Stimulated activated memory B cell treated with anti-CD40 and anti-IgM and Interleukin-4, amounts not matched to agents 10 μg/mL and 1 μg/mL and 100 μg/mL, for 72 hours (primary cell): ENCODE data around the gene CNTN4.
A peak's percentile ranks its signal among the peaks of the same experiment; 100 is the strongest.

Source experiments
- ATAC-seq: fragments of 150-1000 bp; cut with Tn5 transposase; 2 replicates; pipeline ENCODE4 v1.10.0; 2021
- H3K27ac Mint-ChIP-seq: one replicate; pipeline ENCODE4 v1.8.0; 2022; ENCODE audit warnings: mild to moderate bottlenecking, mixed read lengths
- H3K27me3 Mint-ChIP-seq: one replicate; pipeline ENCODE4 v1.8.0; 2022; ENCODE audit warnings: mixed read lengths
- H3K36me3 Mint-ChIP-seq: one replicate; pipeline ENCODE4 v1.8.0; 2022; ENCODE audit warnings: mixed read lengths
- H3K4me1 Mint-ChIP-seq: one replicate; pipeline ENCODE4 v1.8.0; 2022; ENCODE audit warnings: mixed read lengths
- H3K4me3 Mint-ChIP-seq: one replicate; pipeline ENCODE4 v1.8.0; 2022; ENCODE audit warnings: mild to moderate bottlenecking, moderate library complexity, mixed read lengths
- H3K9me3 Mint-ChIP-seq: one replicate; pipeline ENCODE4 v1.8.0; 2022; ENCODE audit warnings: mixed read lengths

Gene CNTN4

GRCh38 chr3:3065876-3066275, 967.2 kb downstream of the CNTN4 start:
- peak; percentile 11 for ATAC-seq
- Mint-ChIP-seq H3K4me3 (no peak overlapping the region), H3K4me1 (peaks cover 19% of the 10 kb centered on the region), H3K27ac (no peak overlapping the region), H3K9me3 (no peaks in the 10 kb centered on the region), H3K27me3 (no peaks in the 10 kb centered on the region), H3K36me3 (no peaks in the 10 kb centered on the region)

- no peaks in the 10 kb centered on the region for H3K36me3 Mint-ChIP-seq
- no peak for ATAC-seq
- H3K27me3 Mint-ChIP-seq = no peaks in the 10 kb centered on the region
- peaks cover 19% of the 10 kb centered on the region for H3K4me1 Mint-ChIP-seq
- H3K9me3 Mint-ChIP-seq = no peaks in the 10 kb centered on the region
- no peak overlapping the region for H3K4me3 Mint-ChIP-seq
- no peak overlapping the region for H3K27ac Mint-ChIP-seq
These were observed 967.7 kb downstream of the CNTN4 start for GRCh38 chr3:3066378-3066777.

DNA sequence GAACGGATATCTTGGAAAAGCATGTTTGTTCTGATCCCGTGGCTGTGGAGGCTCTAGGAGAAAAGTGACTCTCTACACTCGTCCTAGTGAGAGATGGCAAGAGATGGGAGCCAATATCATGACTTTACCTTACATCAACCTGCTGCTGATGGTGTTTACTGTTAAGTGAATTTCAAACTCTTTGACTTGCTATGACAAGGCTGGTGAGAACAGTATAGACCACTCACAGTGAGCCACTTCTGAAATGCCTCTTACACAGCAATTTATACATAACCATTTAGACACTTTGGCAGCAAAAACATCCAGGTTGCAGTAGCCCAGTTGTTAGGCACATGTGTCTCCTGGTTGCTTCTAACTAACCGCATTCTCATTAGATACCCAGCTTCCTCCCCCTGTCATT, 968.2 kb downstream of the CNTN4 start:
- H3K27me3 Mint-ChIP-seq = no peaks in the 10 kb centered on the region
- no peak for ATAC-seq

GRCh38 chr3:3068358-3068881, 969.8 kb downstream of the CNTN4 start:
- Mint-ChIP-seq H3K36me3 (no peaks in the 10 kb centered on the region), H3K4me3 (no peak overlapping the region), H3K4me1 (peaks cover 19% of the 10 kb centered on the region), H3K27me3 (no peaks in the 10 kb centered on the region), H3K9me3 (no peaks in the 10 kb centered on the region), H3K27ac (no peak overlapping the region)
- no peak for ATAC-seq

More for the DNA sequence above, 968.2 kb downstream of the CNTN4 start:
- H3K9me3 Mint-ChIP-seq = no peaks in the 10 kb centered on the region
- H3K4me1 Mint-ChIP-seq = peaks cover 19% of the 10 kb centered on the region
- no peak overlapping the region for H3K27ac Mint-ChIP-seq
- H3K36me3 Mint-ChIP-seq = no peaks in the 10 kb centered on the region
- H3K4me3 Mint-ChIP-seq = no peak overlapping the region

GRCh38 chr3:3069723-3070122, 971.1 kb downstream of the CNTN4 start:
- H3K4me3 Mint-ChIP-seq = no peak overlapping the region
- no peak for ATAC-seq
- no peaks in the 10 kb centered on the region for H3K27me3 Mint-ChIP-seq
- H3K4me1 Mint-ChIP-seq = peaks cover 18% of the 10 kb centered on the region
- H3K36me3 Mint-ChIP-seq = no peaks in the 10 kb centered on the region
- H3K9me3 Mint-ChIP-seq = no peaks in the 10 kb centered on the region
- H3K27ac Mint-ChIP-seq = no peak overlapping the region

GRCh38 chr3:3071136-3071535, 972.5 kb downstream of the CNTN4 start:
- Mint-ChIP-seq H3K9me3 (no peaks in the 10 kb centered on the region), H3K36me3 (no peaks in the 10 kb centered on the region), H3K27ac (no peak overlapping the region), H3K4me3 (no peak overlapping the region), H3K4me1 (peaks cover 5% of the 10 kb centered on the region), H3K27me3 (no peaks in the 10 kb centered on the region)
- no peak for ATAC-seq

- no peak overlapping the region for H3K27ac Mint-ChIP-seq
- ATAC-seq = peak; percentile 70
- no peaks in the 10 kb centered on the region for H3K36me3 Mint-ChIP-seq
- H3K9me3 Mint-ChIP-seq = no peaks in the 10 kb centered on the region
- no peak overlapping the region for H3K4me3 Mint-ChIP-seq
- H3K4me1 Mint-ChIP-seq = no peaks in the 10 kb centered on the region
- no peaks in the 10 kb centered on the region for H3K27me3 Mint-ChIP-seq
These were observed 976.0 kb downstream of the CNTN4 start for GRCh38 chr3:3074551-3075257.

- H3K9me3 Mint-ChIP-seq = no peaks in the 10 kb centered on the region
- no peaks in the 10 kb centered on the region for H3K36me3 Mint-ChIP-seq
- H3K4me1 Mint-ChIP-seq = peaks cover 30% of the 10 kb centered on the region
- ATAC-seq = no peak
- no peaks in the 10 kb centered on the region for H3K27me3 Mint-ChIP-seq
- no peak overlapping the region for H3K4me3 Mint-ChIP-seq
- no peak overlapping the region for H3K27ac Mint-ChIP-seq
These were observed 981.6 kb downstream of the CNTN4 start for GRCh38 chr3:3080309-3080708.

DNA sequence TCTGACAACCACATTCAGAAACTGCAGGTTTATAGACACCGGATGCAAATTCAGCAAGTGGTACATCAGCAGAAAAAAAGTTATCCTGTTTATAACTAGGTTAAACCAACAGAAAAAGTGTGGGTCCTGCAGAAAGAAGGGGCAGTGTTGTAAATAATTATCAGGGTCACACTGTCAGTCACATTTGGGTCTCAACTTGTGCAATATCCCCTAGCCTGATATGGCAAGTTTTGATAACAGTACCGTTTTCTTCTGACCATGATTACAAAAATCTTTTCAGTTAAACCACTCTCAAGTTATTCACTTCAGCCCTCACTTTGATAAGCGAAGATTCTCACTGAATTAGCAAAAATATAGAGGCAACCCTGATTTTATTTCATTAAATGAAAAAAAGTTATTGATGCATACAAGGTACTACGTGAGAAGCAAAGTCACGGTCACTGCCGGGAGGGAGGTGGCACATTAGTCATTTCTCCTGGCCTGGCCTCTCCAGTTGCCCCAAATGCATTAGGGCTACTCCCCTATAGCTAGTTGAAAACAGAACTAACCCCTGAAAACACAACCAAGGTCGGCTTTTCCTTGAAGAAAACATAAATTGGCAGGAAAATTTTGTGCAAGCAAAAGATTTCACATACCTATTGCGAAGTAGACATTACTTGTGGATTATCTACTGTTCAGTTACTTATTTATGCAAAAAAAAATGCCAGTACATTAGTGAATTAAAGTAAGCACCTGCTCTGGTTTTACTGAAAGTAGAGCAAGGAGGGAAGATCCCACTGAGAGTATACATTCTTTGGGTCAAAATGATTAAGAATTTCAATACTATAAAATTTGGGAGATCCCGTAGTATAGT, 982.9 kb downstream of the CNTN4 start:
- Mint-ChIP-seq H3K27ac (peak overlapping the region; percentile 61), H3K36me3 (no peaks in the 10 kb centered on the region), H3K4me3 (peak overlapping the region; percentile 34), H3K9me3 (no peaks in the 10 kb centered on the region), H3K4me1 (peaks cover 42% of the 10 kb centered on the region), H3K27me3 (no peaks in the 10 kb centered on the region)
- peak; percentile 85 for ATAC-seq

DNA sequence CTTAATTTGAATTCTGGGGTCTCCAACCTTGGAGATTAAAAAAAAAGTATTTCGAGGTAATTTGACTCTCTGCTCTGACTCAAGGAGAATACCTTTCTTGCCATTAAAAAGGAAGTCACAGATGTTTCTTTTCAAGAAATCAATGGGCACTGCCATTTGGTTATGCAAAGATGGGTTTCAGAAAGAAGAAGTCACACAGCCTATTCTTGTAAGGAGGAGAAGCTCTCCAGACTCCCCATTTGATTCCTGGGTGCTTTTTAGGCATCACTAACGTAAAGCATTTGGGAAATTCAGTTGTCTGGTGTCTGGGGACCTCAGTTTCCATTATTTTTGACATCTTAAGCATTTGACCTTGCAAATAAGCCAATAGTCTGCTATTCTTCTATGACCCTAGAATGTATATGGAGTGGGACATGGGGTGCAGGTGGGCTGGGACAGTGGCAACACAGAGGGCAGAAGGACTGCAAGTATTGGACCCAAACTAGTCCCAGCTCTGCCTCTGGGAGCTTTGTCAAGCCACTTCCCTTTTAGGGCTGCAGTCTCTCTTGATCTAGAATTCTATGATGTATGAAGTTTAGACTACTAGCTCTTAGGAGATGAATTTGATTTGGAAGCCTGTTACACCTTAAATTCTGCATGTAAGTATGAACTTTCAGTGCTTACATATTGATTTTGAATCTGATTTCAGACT, 983.7 kb downstream of the CNTN4 start:
- Mint-ChIP-seq H3K9me3 (no peaks in the 10 kb centered on the region), H3K36me3 (no peaks in the 10 kb centered on the region)

DNA sequence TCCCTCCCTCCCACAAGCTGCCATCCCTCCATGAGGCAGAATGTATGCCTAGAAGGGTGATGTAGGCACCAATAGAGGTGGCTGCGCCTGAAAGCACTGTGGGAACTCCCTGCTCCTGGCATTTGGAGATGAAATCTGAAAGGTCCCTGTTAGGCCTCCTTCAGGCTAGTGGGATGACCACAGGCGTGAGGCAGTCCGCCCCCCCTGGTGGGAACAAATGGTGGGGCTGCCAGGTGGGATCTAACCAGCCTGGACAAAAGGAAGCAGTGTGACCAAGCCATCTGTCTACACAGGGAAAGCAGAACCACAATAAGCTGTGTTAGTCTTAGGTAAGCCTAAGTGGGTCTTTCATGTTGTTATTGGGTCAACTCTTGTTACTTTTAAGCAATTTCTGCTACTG, 986.2 kb downstream of the CNTN4 start:
- H3K4me1 Mint-ChIP-seq = peaks cover 66% of the 10 kb centered on the region
- peak overlapping the region; percentile 55 for H3K27ac Mint-ChIP-seq
- no peaks in the 10 kb centered on the region for H3K27me3 Mint-ChIP-seq
- H3K36me3 Mint-ChIP-seq = no peaks in the 10 kb centered on the region
- H3K4me3 Mint-ChIP-seq = no peak overlapping the region
- no peak for ATAC-seq
- H3K9me3 Mint-ChIP-seq = no peaks in the 10 kb centered on the region

More for the DNA sequence above, 983.7 kb downstream of the CNTN4 start:
- peaks cover 43% of the 10 kb centered on the region for H3K4me1 Mint-ChIP-seq
- H3K27ac Mint-ChIP-seq = peak overlapping the region; percentile 61
- H3K27me3 Mint-ChIP-seq = no peaks in the 10 kb centered on the region
- ATAC-seq = peak; percentile 86
- H3K4me3 Mint-ChIP-seq = no peak overlapping the region

GRCh38 chr3:3085782-3086181, 987.1 kb downstream of the CNTN4 start:
- Mint-ChIP-seq H3K36me3 (no peaks in the 10 kb centered on the region), H3K9me3 (no peaks in the 10 kb centered on the region), H3K4me3 (no peak overlapping the region), H3K4me1 (peaks cover 66% of the 10 kb centered on the region), H3K27ac (peak overlapping the region; percentile 55), H3K27me3 (no peaks in the 10 kb centered on the region)
- ATAC-seq = no peak

- Mint-ChIP-seq H3K27ac (peak overlapping the region; percentile 50), H3K27me3 (no peaks in the 10 kb centered on the region), H3K9me3 (no peaks in the 10 kb centered on the region), H3K4me3 (no peak overlapping the region), H3K4me1 (peaks cover 63% of the 10 kb centered on the region), H3K36me3 (no peaks in the 10 kb centered on the region)
- ATAC-seq = no peak
These were observed 987.6 kb downstream of the CNTN4 start for GRCh38 chr3:3086239-3086638.

DNA sequence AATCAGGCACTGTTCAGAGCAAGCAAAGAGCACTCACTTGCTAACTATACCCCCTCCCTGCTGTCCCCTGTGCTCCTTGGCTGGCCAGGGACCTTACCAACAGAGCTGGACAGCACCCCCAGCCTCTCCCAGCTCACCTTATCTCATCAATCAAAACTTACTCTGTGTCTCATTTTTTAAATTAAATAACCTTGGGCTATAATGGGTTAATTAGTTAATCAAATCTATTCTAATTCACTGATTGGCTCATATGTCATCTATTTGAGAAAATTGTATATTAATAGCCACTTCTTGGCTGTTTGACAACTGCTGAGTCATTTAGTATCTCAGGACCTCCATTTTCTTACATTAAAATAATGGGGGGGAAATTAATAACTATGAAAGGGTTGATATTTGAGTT, 988.6 kb downstream of the CNTN4 start:
- no peaks in the 10 kb centered on the region for H3K27me3 Mint-ChIP-seq
- no peaks in the 10 kb centered on the region for H3K9me3 Mint-ChIP-seq
- no peaks in the 10 kb centered on the region for H3K36me3 Mint-ChIP-seq
- H3K4me3 Mint-ChIP-seq = no peak overlapping the region
- peak overlapping the region; percentile 20 for H3K27ac Mint-ChIP-seq
- H3K4me1 Mint-ChIP-seq = peaks cover 52% of the 10 kb centered on the region
- no peak for ATAC-seq

- no peaks in the 10 kb centered on the region for H3K27me3 Mint-ChIP-seq
- H3K9me3 Mint-ChIP-seq = no peaks in the 10 kb centered on the region
- H3K36me3 Mint-ChIP-seq = no peaks in the 10 kb centered on the region
- no peak for ATAC-seq
- H3K4me3 Mint-ChIP-seq = no peak overlapping the region
- H3K4me1 Mint-ChIP-seq = peaks cover 46% of the 10 kb centered on the region
- peak overlapping the region; percentile 20 for H3K27ac Mint-ChIP-seq
These were observed 989.2 kb downstream of the CNTN4 start for GRCh38 chr3:3087716-3088465.
